MM.1S (cell line): ENCODE measurements around the gene STOX2.

Source experiments
- EZH2 ChIP-seq: fragments of 300-600 bp; sonication (generic); optimal IDR thresholded peaks from 2 replicates; pipeline ENCODE3; 2017; ENCODE audit warnings: low read depth, mild to moderate bottlenecking, antibody characterized with exemption, low read length, mixed read lengths
- TF ChIP-seq, protein P1 (sequence below): fragments of 300-600 bp; sonication (generic); IDR thresholded peaks from 2 replicates; pipeline ENCODE4 v1.5.1; 2016; ENCODE audit warnings: antibody characterized with exemption, low read length, mixed read lengths

DNA sequence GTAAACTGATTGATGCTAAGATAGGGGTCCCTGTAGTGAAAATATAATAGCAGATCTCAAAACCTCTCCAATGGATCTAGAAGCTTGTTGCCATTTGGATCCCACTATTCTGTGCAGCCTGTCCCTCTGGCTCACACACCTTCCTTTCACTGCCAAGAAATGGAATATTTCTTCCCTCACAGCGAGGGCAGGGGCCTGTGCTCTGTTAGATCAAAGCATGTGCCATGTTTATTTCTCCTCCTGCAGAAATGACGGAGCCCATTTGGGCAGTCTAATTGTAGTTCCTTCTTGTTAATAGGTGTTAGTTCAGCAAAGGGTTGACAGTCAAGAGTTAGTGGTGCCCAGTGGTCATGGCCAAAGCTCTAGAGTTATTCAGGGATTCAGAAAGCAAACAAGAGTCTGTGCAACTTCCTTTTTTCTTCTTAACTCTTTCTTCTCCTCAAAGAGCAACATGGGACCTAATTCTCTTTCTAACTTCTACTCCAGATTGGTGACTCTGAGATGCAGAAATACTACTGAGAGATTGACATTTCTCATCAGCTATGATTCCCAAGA lies 106.8 kb downstream of the STOX2 start:
- TF ChIP-seq, protein P1, sequence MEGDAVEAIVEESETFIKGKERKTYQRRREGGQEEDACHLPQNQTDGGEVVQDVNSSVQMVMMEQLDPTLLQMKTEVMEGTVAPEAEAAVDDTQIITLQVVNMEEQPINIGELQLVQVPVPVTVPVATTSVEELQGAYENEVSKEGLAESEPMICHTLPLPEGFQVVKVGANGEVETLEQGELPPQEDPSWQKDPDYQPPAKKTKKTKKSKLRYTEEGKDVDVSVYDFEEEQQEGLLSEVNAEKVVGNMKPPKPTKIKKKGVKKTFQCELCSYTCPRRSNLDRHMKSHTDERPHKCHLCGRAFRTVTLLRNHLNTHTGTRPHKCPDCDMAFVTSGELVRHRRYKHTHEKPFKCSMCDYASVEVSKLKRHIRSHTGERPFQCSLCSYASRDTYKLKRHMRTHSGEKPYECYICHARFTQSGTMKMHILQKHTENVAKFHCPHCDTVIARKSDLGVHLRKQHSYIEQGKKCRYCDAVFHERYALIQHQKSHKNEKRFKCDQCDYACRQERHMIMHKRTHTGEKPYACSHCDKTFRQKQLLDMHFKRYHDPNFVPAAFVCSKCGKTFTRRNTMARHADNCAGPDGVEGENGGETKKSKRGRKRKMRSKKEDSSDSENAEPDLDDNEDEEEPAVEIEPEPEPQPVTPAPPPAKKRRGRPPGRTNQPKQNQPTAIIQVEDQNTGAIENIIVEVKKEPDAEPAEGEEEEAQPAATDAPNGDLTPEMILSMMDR = no peak
- TF ChIP-seq EZH2 = no peak
